ENCODE measurements around the gene TNPO2. TPM values are rescaled to one million over a fixed set of nuclear protein-coding genes. Genes with fewer than 3 reads are reported as not detected.
"Not testable (repeated sequence)": the region's sequence is repeated elsewhere in the genome, so short reads cannot be mapped to it uniquely, and the experiment has no call there.

The TNPO2 gene
- total RNA-seq, 2 donors from 2014 or later, result 50.1 to 123 TPM

DNA sequence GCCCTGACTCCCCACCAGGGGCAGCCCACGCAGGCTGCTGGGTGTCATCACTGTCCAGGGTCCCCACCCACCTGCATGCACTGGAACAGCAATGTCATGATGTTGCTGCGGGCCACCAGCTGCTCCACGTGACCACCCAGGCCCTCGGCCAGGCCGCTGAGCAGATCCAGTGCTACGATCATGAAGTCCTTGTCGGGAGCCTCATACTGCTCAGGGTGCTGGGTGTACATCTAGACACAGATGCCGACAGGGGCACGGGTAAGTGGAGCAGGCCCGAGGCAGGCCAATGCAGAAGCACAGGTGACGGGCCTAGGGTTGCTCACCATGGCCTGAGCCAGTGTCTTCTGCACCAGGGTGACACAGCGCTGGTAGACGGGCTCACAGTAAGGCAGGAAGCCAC is 18.6 kb downstream of the TNPO2 start:
- H3K9me3 ChIP-seq, result no peaks in the 10 kb centered on the region
- intact Hi-C loops (cut with DNase I), result no loop called here
- no peak for TF ChIP-seq POLR2AphosphoS5 (IDR thresholded peaks at IDR 0.05)
- no peak for TF ChIP-seq POLR2A (IDR thresholded peaks at IDR 0.05)
- TF ChIP-seq, protein P1, sequence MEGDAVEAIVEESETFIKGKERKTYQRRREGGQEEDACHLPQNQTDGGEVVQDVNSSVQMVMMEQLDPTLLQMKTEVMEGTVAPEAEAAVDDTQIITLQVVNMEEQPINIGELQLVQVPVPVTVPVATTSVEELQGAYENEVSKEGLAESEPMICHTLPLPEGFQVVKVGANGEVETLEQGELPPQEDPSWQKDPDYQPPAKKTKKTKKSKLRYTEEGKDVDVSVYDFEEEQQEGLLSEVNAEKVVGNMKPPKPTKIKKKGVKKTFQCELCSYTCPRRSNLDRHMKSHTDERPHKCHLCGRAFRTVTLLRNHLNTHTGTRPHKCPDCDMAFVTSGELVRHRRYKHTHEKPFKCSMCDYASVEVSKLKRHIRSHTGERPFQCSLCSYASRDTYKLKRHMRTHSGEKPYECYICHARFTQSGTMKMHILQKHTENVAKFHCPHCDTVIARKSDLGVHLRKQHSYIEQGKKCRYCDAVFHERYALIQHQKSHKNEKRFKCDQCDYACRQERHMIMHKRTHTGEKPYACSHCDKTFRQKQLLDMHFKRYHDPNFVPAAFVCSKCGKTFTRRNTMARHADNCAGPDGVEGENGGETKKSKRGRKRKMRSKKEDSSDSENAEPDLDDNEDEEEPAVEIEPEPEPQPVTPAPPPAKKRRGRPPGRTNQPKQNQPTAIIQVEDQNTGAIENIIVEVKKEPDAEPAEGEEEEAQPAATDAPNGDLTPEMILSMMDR (IDR thresholded peaks at IDR 0.05), result no peak
- no peak overlapping the region for H3K4me3 ChIP-seq
- 93% methylated on average over 12 of the region's 13 CpGs for WGBS
- H3K27ac ChIP-seq, result no peak overlapping the region
- DNase-seq (ENCODE audit: low spot score), result no peak
- no peaks in the 10 kb centered on the region for H3K4me1 ChIP-seq (replicated peaks)
- no peaks in the 10 kb centered on the region for H3K27me3 ChIP-seq (replicated peaks; ENCODE audit: insufficient read depth)
- peaks cover 34 to 39% of the 10 kb centered on the region in 2 donors for H3K36me3 ChIP-seq

DNA sequence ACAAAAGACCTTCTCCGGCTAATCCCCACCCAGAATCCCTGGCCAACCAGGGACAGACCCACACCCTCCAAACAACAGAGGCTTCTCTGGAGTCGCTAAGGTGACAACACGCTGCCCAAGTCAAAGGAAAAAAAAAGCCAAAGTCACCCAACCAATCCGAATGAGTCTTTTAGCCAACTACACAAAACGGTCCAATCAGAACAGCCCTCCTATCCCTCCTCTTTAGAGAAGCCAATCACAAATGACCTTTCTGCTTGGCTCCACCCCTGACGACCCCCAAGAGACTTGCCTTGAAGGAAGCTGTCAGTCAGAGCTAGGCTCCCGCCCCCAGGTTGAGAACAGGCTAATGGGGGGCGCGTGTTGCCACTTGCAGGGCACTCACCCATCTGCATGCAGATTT is 20.7 kb downstream of the TNPO2 start:
- intact Hi-C loops (cut with DNase I), result no loop called here
- 63% methylated on average over 9 of the region's 9 CpGs for WGBS
- no peak overlapping the region for H3K27ac ChIP-seq
- TF ChIP-seq POLR2AphosphoS5 (IDR thresholded peaks at IDR 0.05) (no peak), POLR2A (IDR thresholded peaks at IDR 0.05) (no peak)
- TF ChIP-seq, protein P1 (IDR thresholded peaks at IDR 0.05), result no peak
- no peaks in the 10 kb centered on the region for H3K9me3 ChIP-seq
- DNase-seq (ENCODE audit: low spot score), result no peak
- H3K4me3 ChIP-seq, result no peak overlapping the region
- no peaks in the 10 kb centered on the region for H3K27me3 ChIP-seq (replicated peaks; ENCODE audit: insufficient read depth)
- H3K4me1 ChIP-seq (replicated peaks), result no peaks in the 10 kb centered on the region
- H3K36me3 ChIP-seq, result peaks cover 34 to 38% of the 10 kb centered on the region in 2 donors

DNA sequence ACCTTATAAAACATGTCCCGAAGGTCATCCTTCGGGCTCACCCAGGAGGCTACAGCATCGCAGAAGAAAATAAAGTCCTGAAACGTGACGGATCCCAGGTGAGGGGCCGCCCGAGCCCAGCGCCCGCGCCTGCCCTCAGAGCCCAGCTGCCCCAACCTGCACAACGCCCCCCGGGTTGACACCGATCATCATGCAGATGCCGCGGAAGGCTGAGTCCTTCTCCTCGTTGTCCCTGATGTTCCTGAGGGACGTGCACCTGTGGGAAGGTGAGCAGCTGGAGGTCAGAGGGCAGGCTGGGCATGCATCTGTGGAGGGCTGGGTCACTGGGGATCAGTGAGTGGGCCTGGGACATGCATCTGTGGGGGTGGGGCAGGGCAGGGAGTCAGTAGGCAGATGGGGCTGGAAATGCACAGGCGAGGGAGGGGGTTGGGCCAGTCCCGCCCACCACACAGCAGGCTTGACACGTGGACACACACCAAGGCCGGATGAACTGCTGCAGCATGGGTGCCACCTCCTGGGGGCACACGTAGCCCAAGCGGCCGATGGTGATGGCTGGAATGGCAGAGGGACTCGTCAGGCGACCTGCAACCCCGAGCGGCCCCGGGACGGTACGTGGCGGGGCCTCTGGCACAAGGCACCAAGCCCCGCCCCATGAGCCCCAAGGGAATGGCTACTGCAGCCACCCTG is 22.0 kb downstream of the TNPO2 start:
- Histone ChIP-seq H3K9me3 (no peaks in the 10 kb centered on the region), H3K27me3 (replicated peaks; ENCODE audit: insufficient read depth) (no peaks in the 10 kb centered on the region), H3K36me3 (peaks cover 30 to 38% of the 10 kb centered on the region in 2 donors), H3K4me1 (replicated peaks) (no peaks in the 10 kb centered on the region), H3K4me3 (no peak overlapping the region), H3K27ac (no peak overlapping the region)
- 85% methylated on average over 32 of the region's 33 CpGs for WGBS
- no peak for DNase-seq (ENCODE audit: low spot score)
- intact Hi-C loops (cut with DNase I), result no loop called here
- TF ChIP-seq POLR2A (IDR thresholded peaks at IDR 0.05), result no peak
- TF ChIP-seq, protein P1 (IDR thresholded peaks at IDR 0.05), result no peak
- no peak for TF ChIP-seq POLR2AphosphoS5 (IDR thresholded peaks at IDR 0.05)

DNA sequence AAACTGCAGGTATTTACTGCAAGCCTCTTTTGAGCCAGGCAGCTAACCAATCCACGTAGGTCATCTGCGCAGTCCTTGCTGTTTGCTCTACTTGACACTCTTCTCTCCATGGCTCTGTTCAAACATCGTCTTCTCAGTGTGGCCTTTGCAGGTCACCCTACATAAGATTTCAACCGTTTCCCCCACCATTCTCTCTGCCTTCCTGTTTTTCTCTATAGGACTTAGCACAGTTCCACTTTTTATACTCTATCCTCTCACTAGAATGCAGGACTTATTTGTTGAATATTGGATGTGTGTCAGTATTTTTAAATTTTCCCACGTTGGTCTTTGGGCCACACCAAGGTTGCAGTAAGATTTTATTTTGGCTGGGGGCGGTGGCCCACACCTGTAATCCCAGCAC is 25.6 kb downstream of the TNPO2 start:
- Histone ChIP-seq H3K4me1 (replicated peaks) (peaks cover 9% of the 10 kb centered on the region), H3K4me3 (no peak overlapping the region), H3K36me3 (peaks cover 12 to 21% of the 10 kb centered on the region in 2 donors), H3K27ac (no peak overlapping the region), H3K9me3 (no peaks in the 10 kb centered on the region), H3K27me3 (replicated peaks; ENCODE audit: insufficient read depth) (no peaks in the 10 kb centered on the region)
- TF ChIP-seq, protein P1 (IDR thresholded peaks at IDR 0.05), result no peak
- TF ChIP-seq POLR2A (IDR thresholded peaks at IDR 0.05) (no peak), POLR2AphosphoS5 (IDR thresholded peaks at IDR 0.05) (no peak)
- DNase-seq (ENCODE audit: low spot score), result no peak
- intact Hi-C loops (cut with DNase I), result no loop called here
- 74% methylated on average over 6 of the region's 6 CpGs for WGBS

DNA sequence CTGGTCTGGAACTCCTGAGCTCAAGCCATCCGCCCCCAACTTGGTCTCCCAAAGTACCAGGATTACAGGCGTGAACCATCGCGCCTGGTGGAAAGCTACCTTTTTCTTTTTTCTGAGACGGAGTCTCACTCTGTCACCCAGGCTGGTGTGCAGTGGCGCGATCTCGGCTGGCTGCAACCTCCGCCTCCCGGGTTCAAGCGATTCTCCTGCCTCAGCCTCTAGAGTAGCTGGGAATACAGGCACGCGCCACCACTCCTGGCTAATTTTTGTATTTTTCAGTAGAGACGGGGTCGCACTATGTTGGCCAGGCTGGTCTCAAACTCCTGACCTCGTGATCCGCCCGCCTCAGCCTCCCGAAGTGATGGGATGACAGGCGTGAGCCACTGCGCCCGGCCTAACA is 26.3 kb downstream of the TNPO2 start:
- H3K4me1 ChIP-seq (replicated peaks); H3K27ac ChIP-seq; intact Hi-C loops (cut with DNase I); DNase-seq (ENCODE audit: low spot score); H3K4me3 ChIP-seq; H3K27me3 ChIP-seq (replicated peaks; ENCODE audit: insufficient read depth); H3K9me3 ChIP-seq: not testable (repeated sequence)
- peaks cover 5 to 20% of the 10 kb centered on the region in 2 donors for H3K36me3 ChIP-seq
- WGBS, result 96% methylated on average over 22 of the region's 22 CpGs
